IMR-90 (cell line): ENCODE data around the gene TPX2.

ENCODE experiments used
- CTCF ChIP-seq: conservative IDR thresholded peaks from 2 replicates; pipeline ENCODE4 v1.5.1; 2012; ENCODE audit warnings: mild to moderate bottlenecking, low read depth, low read length, improper control_type of control experiment
- POLR2A ChIP-seq: IDR thresholded peaks from 2 replicates; pipeline ENCODE4 v1.6.1; 2012; ENCODE audit warnings: mild to moderate bottlenecking, low read depth, low read length

GRCh38 chr20:31823360-31824124, 84.5 kb downstream of the TPX2 start:
- no peak for TF ChIP-seq CTCF
- no peak for TF ChIP-seq POLR2A
